ENCODE data around the gene CRTAC1. TPM values are rescaled to one million over a fixed set of nuclear protein-coding genes. Genes with fewer than 3 reads are reported as not detected.

The CRTAC1 gene
- total RNA-seq, 4 donors from 2014 or later: 0.41 to 0.79 TPM; not detected in 2

GRCh38 chr10:97961945-97962344 lies 68.5 kb downstream of the CRTAC1 start:
- H3K27ac ChIP-seq: no peak overlapping the region
- intact Hi-C loops (cut with DNase I; ENCODE audit: low total_unique reads): no loop called here
- H3K36me3 ChIP-seq: no peaks in the 10 kb centered on the region
- TF ChIP-seq POLR2A (IDR thresholded peaks at IDR 0.05) (no peak), POLR2AphosphoS5 (IDR thresholded peaks at IDR 0.05) (no peak), EP300 (IDR thresholded peaks at IDR 0.05; ENCODE audit: low read depth) (no peak), CTCF (IDR thresholded peaks at IDR 0.05) (no peak)
- no peaks in the 10 kb centered on the region for H3K4me1 ChIP-seq
- DNase-seq: no peak
- in situ Hi-C loops (cut with MboI; ENCODE audit: low pct_ligation_motif_present in 1 of 4, low pct_unique_long_range_greater_than_20kb in 1 of 4, low sequenced_read_pairs in 3 of 4): no loop called here
- H3K4me3 ChIP-seq: no peak overlapping the region
- H3K9me3 ChIP-seq: no peaks in the 10 kb centered on the region
- H3K27me3 ChIP-seq: peaks cover 49% of the 10 kb centered on the region
- 42 to 62% methylated on average over 7 of the region's 7 CpGs for WGBS, 2 donors (ENCODE audit: low coverage in 1 of 2)

GRCh38 chr10:97960269-97961056 lies 70.0 kb downstream of the CRTAC1 start:
- WGBS, 2 donors (ENCODE audit: low coverage in 1 of 2): 54 to 57% methylated on average over 3 to 4 of the region's 4 CpGs
- no peaks in the 10 kb centered on the region for H3K4me1 ChIP-seq
- intact Hi-C loops (cut with DNase I; ENCODE audit: low total_unique reads) (no loop called here), in situ Hi-C loops (cut with MboI; ENCODE audit: low pct_ligation_motif_present in 1 of 4, low pct_unique_long_range_greater_than_20kb in 1 of 4, low sequenced_read_pairs in 3 of 4) (no loop called here)
- TF ChIP-seq POLR2A (IDR thresholded peaks at IDR 0.05): no peak
- TF ChIP-seq POLR2AphosphoS5 (IDR thresholded peaks at IDR 0.05): no peak
- no peak for TF ChIP-seq EP300 (IDR thresholded peaks at IDR 0.05; ENCODE audit: low read depth)
- no peak for TF ChIP-seq CTCF (IDR thresholded peaks at IDR 0.05)
- no peaks in the 10 kb centered on the region for H3K36me3 ChIP-seq
- H3K4me3 ChIP-seq: no peak overlapping the region
- no peak for DNase-seq
- no peak overlapping the region for H3K27ac ChIP-seq
- H3K9me3 ChIP-seq: no peaks in the 10 kb centered on the region
- peaks cover 46% of the 10 kb centered on the region for H3K27me3 ChIP-seq

- Histone ChIP-seq H3K36me3 (no peaks in the 10 kb centered on the region), H3K27me3 (no peaks in the 10 kb centered on the region), H3K27ac (no peak overlapping the region), H3K4me1 (no peaks in the 10 kb centered on the region), H3K9me3 (no peaks in the 10 kb centered on the region), H3K4me3 (no peak overlapping the region)
- intact Hi-C loops (cut with DNase I; ENCODE audit: low total_unique reads): no loop called here
- 70% methylated on average over 2 of the region's 4 CpGs; no CpG with 5 or more reads in 1 of the 2 donors for WGBS, 2 donors (ENCODE audit: low coverage in 1 of 2)
- in situ Hi-C loops (cut with MboI; ENCODE audit: low pct_ligation_motif_present in 1 of 4, low pct_unique_long_range_greater_than_20kb in 1 of 4, low sequenced_read_pairs in 3 of 4): no loop called here
- TF ChIP-seq EP300 (IDR thresholded peaks at IDR 0.05; ENCODE audit: low read depth): no peak
- TF ChIP-seq CTCF (IDR thresholded peaks at IDR 0.05): no peak
- no peak for TF ChIP-seq POLR2A (IDR thresholded peaks at IDR 0.05)
- TF ChIP-seq POLR2AphosphoS5 (IDR thresholded peaks at IDR 0.05): no peak
- no peak for DNase-seq
Observed at GRCh38 chr10:97949462-97949861, 81.0 kb downstream of the CRTAC1 start.

GRCh38 chr10:97948822-97949221 lies 81.6 kb downstream of the CRTAC1 start:
- in situ Hi-C loops (cut with MboI; ENCODE audit: low pct_ligation_motif_present in 1 of 4, low pct_unique_long_range_greater_than_20kb in 1 of 4, low sequenced_read_pairs in 3 of 4) (no loop called here), intact Hi-C loops (cut with DNase I; ENCODE audit: low total_unique reads) (no loop called here)
- 50 to 57% methylated on average over 4 of the region's 4 CpGs for WGBS, 2 donors (ENCODE audit: low coverage in 1 of 2)
- Histone ChIP-seq H3K4me3 (no peak overlapping the region), H3K9me3 (no peaks in the 10 kb centered on the region), H3K27ac (no peak overlapping the region), H3K4me1 (no peaks in the 10 kb centered on the region), H3K27me3 (no peaks in the 10 kb centered on the region), H3K36me3 (no peaks in the 10 kb centered on the region)
- DNase-seq: no peak
- TF ChIP-seq CTCF (IDR thresholded peaks at IDR 0.05) (no peak), EP300 (IDR thresholded peaks at IDR 0.05; ENCODE audit: low read depth) (no peak)

All from transverse colon (tissue), 4 donors.